ENCODE measurements around the gene APOBEC3G.

Gene APOBEC3G

GRCh38 chr22:39132871-39133524 lies 55.9 kb downstream of the APOBEC3G start:
- no peak overlapping the region for H3K9ac ChIP-seq (ENCODE audit: low read depth in 1 of 2, low read length in 2 of 2)
- H3K27ac ChIP-seq (ENCODE audit: low read depth, low read length): no peak overlapping the region
- H3K9me3 ChIP-seq (ENCODE audit: control insufficient read depth in 1 of 2, low read length in 2 of 2): no peaks in the 10 kb centered on the region
- peaks cover 20 to 27% of the 10 kb centered on the region in 2 donors for H3K4me1 ChIP-seq (ENCODE audit: control insufficient read depth in 1 of 2, insufficient read depth in 2 of 2, low read length in 2 of 2)
- no peaks in the 10 kb centered on the region for H3K27me3 ChIP-seq (ENCODE audit: control insufficient read depth in 1 of 2, insufficient read depth in 2 of 2, low read length in 2 of 2)
- H3K36me3 ChIP-seq (ENCODE audit: control insufficient read depth in 1 of 2, insufficient read depth in 2 of 2, low read length in 2 of 2): peaks cover 4 to 11% of the 10 kb centered on the region in 2 donors
- no peak overlapping the region for H3K4me3 ChIP-seq (ENCODE audit: low read depth in 1 of 2, low read length in 2 of 2)

DNA sequence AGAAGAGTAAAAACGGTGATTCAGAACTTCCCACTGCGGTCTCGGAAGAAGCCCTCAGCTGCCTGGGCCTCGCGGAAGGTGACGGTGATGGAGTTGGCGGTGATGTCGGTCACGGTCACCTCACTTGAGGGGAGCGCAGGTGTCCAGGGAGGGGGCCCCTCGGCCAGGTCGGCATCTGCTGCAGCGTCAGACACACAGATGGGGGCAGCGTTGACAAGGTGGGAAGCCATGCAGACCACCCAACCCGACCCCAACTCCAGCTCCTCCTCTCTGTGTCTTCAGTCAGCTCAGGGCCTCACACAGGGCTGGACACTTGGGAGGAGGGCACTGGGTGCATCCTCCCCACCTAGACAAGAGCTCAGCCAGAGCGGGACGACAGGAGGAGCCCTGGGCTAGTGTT lies 56.8 kb downstream of the APOBEC3G start:
- H3K36me3 ChIP-seq (ENCODE audit: control insufficient read depth in 1 of 2, insufficient read depth in 2 of 2, low read length in 2 of 2): peaks cover 4 to 11% of the 10 kb centered on the region in 2 donors
- peaks cover 16 to 20% of the 10 kb centered on the region in 2 donors for H3K4me1 ChIP-seq (ENCODE audit: control insufficient read depth in 1 of 2, insufficient read depth in 2 of 2, low read length in 2 of 2)
- no peak overlapping the region for H3K4me3 ChIP-seq (ENCODE audit: low read depth in 1 of 2, low read length in 2 of 2)
- no peaks in the 10 kb centered on the region for H3K9me3 ChIP-seq (ENCODE audit: control insufficient read depth in 1 of 2, low read length in 2 of 2)
- H3K27me3 ChIP-seq (ENCODE audit: control insufficient read depth in 1 of 2, insufficient read depth in 2 of 2, low read length in 2 of 2): no peaks in the 10 kb centered on the region
- H3K9ac ChIP-seq (ENCODE audit: low read depth in 1 of 2, low read length in 2 of 2): no peak overlapping the region
- H3K27ac ChIP-seq (ENCODE audit: low read depth, low read length): no peak overlapping the region

- Histone ChIP-seq H3K36me3 (ENCODE audit: control insufficient read depth in 1 of 2, insufficient read depth in 2 of 2, low read length in 2 of 2) (peaks cover 4 to 11% of the 10 kb centered on the region in 2 donors), H3K9ac (ENCODE audit: low read depth in 1 of 2, low read length in 2 of 2) (no peak overlapping the region), H3K27ac (ENCODE audit: low read depth, low read length) (no peak overlapping the region), H3K4me3 (ENCODE audit: low read depth in 1 of 2, low read length in 2 of 2) (no peak overlapping the region), H3K27me3 (ENCODE audit: control insufficient read depth in 1 of 2, insufficient read depth in 2 of 2, low read length in 2 of 2) (no peaks in the 10 kb centered on the region), H3K9me3 (ENCODE audit: control insufficient read depth in 1 of 2, low read length in 2 of 2) (no peaks in the 10 kb centered on the region), H3K4me1 (ENCODE audit: control insufficient read depth in 1 of 2, insufficient read depth in 2 of 2, low read length in 2 of 2) (peaks cover 13 to 17% of the 10 kb centered on the region in 2 donors)
Measured at GRCh38 chr22:39134366-39135091, 57.5 kb downstream of the APOBEC3G start.

- H3K4me1 ChIP-seq (ENCODE audit: control insufficient read depth in 1 of 2, insufficient read depth in 2 of 2, low read length in 2 of 2): peaks cover 5 to 10% of the 10 kb centered on the region in 2 donors
- no peaks in the 10 kb centered on the region for H3K27me3 ChIP-seq (ENCODE audit: control insufficient read depth in 1 of 2, insufficient read depth in 2 of 2, low read length in 2 of 2)
- H3K36me3 ChIP-seq (ENCODE audit: control insufficient read depth in 1 of 2, insufficient read depth in 2 of 2, low read length in 2 of 2): peaks cover 0 to 7% of the 10 kb centered on the region in 2 donors
Measured at GRCh38 chr22:39135092-39135896, 58.2 kb downstream of the APOBEC3G start.

GRCh38 chr22:39136317-39136716 lies 59.2 kb downstream of the APOBEC3G start:
- Histone ChIP-seq H3K4me3 (ENCODE audit: low read depth in 1 of 2, low read length in 2 of 2) (no peak overlapping the region), H3K9me3 (ENCODE audit: control insufficient read depth in 1 of 2, low read length in 2 of 2) (no peaks in the 10 kb centered on the region), H3K4me1 (ENCODE audit: control insufficient read depth in 1 of 2, insufficient read depth in 2 of 2, low read length in 2 of 2) (peaks cover 2 to 9% of the 10 kb centered on the region in 2 donors), H3K27ac (ENCODE audit: low read depth, low read length) (no peak overlapping the region), H3K9ac (ENCODE audit: low read depth in 1 of 2, low read length in 2 of 2) (no peak overlapping the region), H3K27me3 (ENCODE audit: control insufficient read depth in 1 of 2, insufficient read depth in 2 of 2, low read length in 2 of 2) (no peaks in the 10 kb centered on the region), H3K36me3 (ENCODE audit: control insufficient read depth in 1 of 2, insufficient read depth in 2 of 2, low read length in 2 of 2) (peaks cover 0 to 7% of the 10 kb centered on the region in 2 donors)

More at GRCh38 chr22:39135092-39135896, 58.2 kb downstream of the APOBEC3G start:
- no peak overlapping the region for H3K27ac ChIP-seq (ENCODE audit: low read depth, low read length)
- H3K9me3 ChIP-seq (ENCODE audit: control insufficient read depth in 1 of 2, low read length in 2 of 2): no peaks in the 10 kb centered on the region
- no peak overlapping the region for H3K4me3 ChIP-seq (ENCODE audit: low read depth in 1 of 2, low read length in 2 of 2)
- no peak overlapping the region for H3K9ac ChIP-seq (ENCODE audit: low read depth in 1 of 2, low read length in 2 of 2)

Data from duodenal mucosa (tissue), 2 donors.